RPMI7951 (cell line): ENCODE results near the gene PPP4R3A. TPM values are rescaled to one million over a fixed set of nuclear protein-coding genes. Genes with fewer than 3 reads are reported as not detected.
"Not testable (repeated sequence)": the region's sequence is repeated elsewhere in the genome, so short reads cannot be mapped to it uniquely, and the experiment has no call there.

Experiments used
- DNase-seq: peaks from one replicate; pipeline ENCODE4 v3.0.0-alpha.2; 2012; ENCODE audit warnings: low read depth
- total RNA-seq: library from RNA; depleted of rRNA; stranded (reverse); fragments of >200 nt; shearing (Covaris generic); gene quantifications from 2 replicates; pipeline ENCODE4 v1.2.3, GENCODE V29; 2014

PPP4R3A gene
- total RNA-seq, 1 experiment from 2014 or later, result 21.3 TPM

DNA sequence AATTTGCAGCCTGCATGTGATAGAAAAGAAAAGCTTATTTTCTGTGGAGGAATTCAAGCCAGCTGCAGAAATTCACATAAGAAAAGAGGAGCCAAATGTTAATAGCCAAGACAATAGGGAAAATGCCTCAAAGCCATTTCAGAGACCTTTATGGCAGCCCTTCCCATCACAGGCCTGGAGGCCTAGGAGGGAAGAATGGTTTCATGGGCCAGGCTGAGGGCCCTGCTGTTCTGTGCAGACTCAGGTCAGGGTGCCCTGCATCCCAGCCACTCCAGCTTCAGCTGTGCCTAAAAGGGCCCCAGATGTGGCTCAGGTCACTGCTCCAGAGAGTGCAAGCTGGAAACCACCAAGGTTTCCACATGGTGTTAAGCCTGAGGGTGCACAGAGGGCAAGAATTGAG lies 71.3 kb downstream of the PPP4R3A start:
- no peak for DNase-seq

DNA sequence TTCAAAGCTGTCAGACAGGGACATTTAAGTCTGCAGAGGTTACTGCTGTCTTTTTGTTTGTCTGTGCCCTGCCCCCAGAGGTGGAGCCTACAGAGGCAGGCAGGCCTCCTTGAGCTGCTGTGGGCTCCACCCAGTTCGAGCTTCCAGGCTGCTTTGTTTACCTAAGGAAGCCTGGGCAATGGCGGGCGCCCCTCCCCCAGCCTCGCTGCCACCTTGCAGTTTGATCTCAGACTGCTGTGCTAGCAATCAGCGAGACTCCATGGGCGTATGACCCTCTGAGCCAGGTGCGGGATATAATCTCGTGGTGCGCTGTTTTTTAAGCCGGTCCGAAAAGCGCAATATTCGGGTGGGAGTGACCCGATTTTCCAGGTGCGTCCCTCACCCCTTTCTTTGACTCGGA lies 73.8 kb downstream of the PPP4R3A start:
- not testable (repeated sequence) for DNase-seq

DNA sequence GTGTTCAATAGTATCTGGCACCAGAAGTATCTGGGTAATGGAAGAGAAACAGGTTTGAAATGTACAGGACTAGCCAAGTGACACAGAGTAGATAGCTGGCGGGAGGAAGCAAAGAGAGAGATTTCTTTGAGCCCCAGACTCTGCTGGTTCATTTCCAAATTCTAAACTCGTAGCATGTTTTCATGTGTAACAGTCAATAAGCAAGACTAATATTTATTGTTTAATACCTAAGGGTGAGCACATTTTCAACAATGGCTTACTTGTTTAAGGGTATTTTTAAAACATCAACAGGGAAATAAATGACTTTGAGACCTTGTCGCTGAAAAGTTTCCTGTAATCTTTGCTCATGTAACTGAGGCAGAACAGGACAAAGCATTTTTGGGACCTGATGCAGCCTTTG lies 80.7 kb downstream of the PPP4R3A start:
- no peak for DNase-seq

DNA sequence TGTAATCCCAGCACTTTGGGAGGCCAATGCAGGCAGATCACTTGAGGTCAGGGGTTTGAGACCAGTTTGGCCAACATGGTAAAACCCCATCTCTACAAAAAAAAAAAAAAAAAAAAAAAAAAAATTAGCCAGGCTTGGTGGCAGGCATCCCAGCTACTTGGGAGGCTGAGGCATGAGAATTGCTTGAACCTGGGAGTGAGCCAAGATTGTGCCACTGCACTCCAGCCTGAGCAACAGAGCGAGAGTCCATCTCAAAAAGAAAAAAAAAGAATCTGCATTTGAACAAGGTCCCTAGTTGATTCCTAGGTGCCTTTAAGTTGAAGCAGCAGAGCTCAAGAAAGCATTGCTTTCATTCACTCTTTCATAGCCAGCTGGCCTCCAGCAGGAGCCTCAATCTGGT lies 81.2 kb downstream of the PPP4R3A start:
- not testable (repeated sequence) for DNase-seq

DNA sequence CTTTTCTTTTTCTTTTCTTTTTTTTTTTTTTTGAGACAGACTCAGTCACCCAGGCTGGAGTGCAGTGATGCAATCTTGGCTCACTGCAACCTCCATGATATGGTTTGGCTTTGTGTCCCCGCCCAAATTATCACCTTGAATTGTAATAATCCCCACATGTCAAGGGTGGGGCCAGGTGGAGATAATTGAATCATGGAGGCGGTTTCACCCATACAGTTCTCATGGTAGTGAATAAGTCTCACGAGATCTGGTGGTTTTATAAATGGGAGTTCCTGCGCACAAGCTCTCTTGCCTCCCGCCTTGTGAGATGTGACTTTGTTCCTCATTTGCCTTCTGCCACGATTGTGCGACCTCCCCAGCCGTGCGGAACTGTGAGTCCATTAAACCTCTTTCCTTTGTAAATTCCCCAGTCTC lies 84.6 kb downstream of the PPP4R3A start:
- DNase-seq, result not testable (repeated sequence)

DNA sequence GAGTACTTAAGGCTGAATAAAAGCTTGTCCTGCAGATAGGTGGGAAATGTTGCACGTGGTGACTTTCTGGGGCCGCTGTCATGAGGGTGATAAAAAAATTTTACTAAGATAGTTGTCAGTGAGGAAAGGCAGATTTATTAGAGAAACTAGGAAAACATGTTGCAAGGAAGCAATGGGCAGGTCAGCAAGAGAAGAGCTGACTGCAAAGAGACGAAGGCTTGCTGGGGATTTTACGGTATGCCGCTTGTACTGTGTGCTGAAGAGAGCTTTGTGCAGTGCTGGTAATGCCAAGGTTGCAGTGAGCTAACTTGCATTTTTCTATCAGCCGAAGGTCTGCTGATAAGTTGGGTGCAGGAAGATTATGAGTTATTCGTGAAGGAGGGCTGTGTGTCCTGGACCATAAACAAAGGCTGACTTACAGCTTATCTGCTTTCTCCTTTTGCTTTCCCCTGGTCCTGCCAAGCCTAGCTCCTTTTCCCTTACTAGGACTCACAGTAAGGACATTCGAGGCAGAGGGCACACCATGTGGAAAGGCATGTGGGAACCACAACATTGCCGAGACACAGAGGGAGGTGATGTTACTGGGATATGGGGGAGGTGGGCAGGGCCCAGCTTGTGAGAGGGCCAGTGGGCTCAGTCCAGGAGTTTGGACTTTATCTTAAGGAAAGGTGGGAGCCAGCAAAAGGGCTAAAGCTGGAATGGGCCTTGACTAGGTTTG lies 85.1 kb downstream of the PPP4R3A start:
- no peak for DNase-seq

DNA sequence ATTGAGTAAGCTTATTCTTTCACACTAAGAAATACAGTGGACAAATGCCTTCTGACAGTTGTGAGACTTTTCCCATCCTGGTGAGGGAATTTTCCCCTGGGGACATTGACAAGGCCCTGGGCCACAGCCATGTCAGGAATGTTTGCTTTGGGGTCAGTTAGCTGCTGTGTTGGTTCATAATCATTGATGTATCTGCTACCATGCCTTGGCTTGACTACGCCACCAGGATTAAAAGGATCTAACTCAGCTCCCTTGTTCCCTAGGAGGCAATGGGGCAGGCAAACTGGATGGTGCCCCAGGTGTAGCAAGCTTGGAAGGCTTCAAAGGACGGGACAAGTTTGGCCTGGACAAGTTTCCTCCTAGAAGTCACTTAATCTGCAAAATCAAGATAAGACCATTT lies 89.4 kb downstream of the PPP4R3A start:
- no peak for DNase-seq

DNA sequence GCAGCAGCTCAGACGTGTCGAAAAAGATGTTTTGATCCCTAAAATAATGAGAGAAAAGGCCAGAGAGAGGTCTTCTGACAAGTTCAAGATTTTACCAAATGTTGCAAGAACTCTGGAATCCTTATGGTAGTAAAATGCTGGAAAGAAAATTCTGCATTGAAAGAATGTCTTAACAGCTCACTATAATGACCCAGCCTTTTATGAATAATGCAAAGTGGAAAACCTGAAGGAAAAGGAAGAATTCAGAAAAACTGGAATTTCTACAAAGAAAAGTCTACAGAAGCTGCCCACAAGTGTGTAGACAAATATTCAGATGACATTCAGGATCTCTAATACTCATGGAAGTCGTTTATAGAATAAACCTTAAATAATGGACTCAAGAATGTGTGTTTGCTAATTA lies 90.7 kb downstream of the PPP4R3A start:
- DNase-seq, result no peak

DNA sequence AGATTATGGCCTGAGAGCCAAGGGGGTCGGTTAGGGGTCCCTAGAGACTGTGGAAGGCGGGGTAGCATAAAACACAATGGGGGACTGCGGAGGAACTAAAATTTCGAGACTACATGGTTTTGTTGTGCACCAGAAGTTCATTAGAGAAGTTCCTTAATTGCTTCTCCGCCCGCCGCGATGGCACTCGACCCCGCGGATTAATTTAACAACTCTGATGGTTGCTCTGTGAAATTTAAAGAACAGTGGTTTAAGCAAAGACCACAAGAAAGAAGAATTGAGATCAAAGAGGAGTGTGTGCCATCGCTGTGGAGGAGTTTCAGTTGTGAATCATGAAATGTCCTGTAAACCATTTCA lies 91.1 kb downstream of the PPP4R3A start:
- no peak for DNase-seq

DNA sequence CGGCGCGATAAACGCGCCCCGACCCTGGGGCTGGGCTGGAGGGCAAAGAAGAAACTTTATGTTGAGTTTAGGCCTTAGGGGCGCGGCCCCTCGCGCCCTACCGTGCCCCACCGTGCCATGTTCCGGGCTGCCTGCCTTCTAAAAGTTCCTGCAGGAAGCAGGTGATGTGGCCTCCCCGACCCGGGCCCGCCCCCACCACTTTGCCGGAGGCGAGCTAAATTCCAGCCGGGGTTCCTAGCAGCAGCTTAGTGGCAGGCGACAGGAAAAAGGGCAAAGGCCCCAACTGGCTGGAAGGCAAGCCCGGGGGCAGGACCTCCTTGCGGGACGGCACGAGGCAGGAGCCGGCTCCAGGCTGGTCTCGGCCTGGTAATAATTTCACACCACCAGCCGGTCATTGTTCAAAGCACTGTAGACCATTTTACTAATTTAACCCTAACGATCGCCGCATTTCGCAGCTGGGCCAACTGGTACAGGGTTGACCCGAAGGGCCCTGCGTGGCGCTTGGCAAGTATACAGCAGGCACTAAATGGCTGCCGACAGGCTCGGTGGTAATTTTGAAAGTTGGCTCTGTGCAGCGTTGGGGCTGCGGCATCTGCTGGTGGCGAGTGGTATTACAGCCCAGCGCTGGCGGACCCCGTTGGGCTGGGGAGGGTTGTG lies 91.6 kb downstream of the PPP4R3A start:
- DNase-seq, result peak; percentile 13

DNA sequence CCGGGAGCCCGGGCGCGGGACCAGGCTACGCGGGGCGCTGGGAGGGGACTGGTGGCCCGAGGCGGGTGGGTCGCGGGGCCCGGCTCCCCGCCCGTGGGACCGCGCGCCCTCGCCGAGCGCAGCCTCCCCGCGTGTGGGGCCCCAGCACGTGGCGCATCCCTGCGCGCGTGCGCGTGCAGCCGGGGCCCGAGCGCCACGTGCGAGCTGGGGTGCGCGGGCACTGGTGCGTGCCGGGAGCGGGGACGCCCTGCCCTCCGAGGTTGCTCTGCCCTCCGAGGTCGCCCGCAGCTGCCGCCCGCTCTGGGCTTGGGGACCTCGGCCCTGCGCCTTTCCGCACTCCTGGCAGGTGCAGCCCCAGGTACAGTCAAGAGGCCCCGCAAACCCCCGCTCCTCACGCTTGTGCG lies 92.1 kb downstream of the PPP4R3A start:
- no peak for DNase-seq

DNA sequence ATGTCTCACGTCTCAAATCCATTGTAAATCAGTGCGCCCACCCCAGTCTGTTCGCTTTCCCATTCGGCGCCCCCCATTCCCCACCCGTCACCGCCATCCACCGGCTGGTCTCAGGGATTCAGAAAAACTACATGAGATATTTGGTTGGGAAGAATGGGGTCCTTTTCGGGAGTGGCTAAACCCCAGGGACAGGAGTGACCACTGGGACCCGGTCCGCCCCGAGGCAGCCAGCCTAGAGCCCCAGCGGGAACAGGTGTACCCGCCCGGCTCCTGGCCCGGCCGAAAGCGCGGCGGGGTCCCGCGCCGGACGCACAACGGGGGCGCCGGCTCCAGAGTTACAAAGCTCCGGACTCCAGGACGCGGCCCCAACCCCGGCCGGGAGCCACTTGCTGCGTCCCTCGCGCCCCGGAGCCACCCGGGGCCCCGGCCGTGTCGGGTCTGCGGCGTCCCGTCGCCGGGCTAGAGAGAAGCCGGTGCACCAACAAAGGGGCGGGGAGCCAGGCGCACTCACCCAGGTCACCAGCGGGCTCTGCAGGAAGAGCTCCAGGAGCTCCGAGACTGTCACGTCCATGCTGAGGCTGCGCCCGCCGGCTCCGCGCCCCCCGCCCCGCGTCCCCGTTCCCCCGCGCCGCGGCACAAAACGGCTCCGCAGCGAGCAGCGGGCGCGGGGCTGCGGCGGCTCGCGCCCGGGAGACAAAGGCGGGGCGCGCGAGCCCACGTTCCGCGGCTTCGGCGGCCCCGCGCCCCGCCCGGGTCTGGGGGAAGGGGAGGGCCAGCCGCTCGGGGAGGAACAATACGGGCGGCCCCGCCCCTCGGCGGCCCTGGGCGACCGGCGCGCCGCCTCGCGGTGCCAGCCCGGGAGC lies 92.8 kb downstream of the PPP4R3A start, which contains the start of gene CCDC88C:
Gene CCDC88C, minus strand, starts transcription at position 701 of the 863 bp plus-strand sequence. Its CDS starts 130 bp downstream, at position 571.
- DNase-seq, result no peak

DNA sequence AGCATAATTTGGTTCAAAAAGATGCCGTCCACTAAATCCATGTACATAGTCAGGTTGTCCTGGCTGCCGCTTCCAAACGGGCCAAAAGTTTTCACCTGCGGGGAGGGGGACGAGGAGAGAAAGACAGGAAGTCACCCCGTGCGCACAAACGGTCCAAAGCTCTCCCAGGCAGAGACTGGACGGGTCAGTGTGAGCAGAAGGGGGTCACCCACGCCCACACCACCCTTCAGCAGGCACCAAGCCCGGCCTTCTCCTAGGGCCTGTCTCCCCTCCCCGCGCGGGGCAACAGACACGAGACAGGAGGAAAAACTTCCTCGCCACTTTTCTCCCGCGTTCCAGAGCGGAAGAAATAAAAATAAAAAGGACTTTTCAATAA lies 93.4 kb downstream of the PPP4R3A start:
- DNase-seq, result no peak

DNA sequence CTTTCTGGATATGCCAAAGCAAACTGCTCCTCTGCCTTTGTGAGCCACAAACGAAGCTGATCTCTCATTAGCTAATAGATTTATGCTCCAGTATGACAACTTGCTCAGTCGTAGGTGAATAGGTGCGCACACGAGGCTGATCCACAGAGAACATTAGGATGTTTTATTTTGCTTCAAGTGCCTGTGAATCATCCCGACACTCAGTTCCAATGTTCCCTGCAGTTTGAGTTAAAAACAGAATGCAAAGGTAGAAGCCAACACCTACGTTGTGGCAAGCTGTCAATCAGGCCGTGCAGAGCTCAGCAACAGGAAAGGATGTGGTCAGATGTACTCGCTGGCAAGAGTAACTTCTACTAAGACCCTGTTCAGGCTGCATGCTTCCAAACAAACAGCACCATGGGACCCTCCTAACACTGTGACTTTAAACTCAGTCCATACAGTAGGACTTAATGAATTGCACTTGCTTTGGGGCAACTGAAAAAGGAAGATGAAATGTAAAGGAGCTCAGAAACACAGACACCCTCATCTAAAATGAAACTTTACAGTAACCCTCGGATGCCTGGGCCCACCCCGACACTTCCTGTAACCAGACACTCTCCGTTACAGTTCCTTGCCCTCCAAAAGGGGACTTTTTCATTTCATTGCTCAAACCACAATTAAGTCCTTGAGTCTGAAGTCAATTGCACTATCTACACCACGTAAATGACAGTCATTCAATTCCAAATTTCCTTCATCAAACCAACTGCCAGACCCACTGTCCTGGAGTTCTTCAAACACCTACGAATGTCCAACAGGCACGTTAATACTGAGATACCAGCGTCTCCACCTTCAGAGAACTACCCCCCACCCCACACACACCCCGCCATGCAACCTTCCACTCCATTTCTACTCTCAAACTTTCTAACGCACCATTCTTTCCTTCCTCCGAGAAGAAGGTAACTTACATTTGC lies 94.0 kb downstream of the PPP4R3A start:
- DNase-seq, result no peak

DNA sequence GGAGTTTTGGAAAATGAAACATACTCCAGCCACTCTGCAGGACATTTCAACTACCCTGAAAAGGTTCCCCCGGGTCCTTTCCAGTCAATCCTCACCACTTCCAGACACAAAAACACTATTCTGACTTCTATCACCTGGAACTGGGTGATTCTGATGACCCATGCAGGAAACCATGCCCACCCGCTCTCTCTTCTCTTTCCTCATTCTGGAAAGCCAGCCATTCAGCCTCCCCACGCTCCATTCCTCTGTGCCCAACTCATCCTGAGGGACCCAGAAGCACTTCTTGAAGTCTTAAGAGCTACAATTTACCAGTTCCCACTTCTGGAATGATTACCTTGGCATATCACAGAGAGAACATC lies 95.7 kb downstream of the PPP4R3A start:
- DNase-seq, result no peak

DNA sequence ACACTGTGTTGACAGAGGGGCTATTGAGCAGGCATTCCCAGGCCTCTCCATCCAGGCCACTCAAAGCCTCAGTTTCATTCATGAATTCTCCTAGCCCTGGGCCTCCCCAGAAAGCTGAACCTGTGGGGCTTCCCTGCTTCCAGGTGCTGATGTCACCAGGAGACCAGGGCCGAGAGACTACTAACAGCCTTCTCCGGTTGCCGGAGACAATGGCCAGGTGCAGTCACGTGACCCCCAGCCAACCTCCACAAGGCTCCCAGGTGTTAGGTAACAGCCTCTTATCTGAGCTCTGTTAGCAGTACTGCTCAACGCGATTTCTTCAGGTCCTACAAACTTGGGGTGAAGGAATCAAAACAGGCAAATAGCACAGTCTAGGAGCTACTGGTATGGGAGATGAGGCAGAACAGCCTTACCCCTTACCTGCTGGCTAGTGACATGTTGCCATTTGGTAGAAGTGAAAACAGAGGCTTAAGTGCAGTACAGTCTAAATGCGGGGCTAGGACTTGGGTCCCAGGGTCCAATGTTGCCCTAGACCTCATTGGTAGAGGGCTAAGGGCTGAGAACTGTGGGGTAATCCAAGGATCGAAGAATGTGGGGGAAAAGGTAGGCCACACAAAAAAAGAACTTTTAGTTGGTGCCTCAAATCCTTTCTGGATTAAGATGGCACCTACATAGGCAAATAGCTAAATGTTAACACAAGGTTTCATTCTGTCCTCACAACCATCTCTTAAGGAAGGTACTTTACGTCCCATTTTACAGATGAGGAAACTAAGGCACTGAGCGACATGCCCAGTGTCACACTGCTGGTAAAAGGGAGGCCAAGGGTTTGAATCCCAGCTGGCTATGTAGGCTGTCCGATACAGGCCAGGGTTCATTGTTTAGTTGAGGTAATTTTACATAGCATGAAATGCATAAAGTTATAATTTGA lies 96.3 kb downstream of the PPP4R3A start:
- DNase-seq, result no peak

DNA sequence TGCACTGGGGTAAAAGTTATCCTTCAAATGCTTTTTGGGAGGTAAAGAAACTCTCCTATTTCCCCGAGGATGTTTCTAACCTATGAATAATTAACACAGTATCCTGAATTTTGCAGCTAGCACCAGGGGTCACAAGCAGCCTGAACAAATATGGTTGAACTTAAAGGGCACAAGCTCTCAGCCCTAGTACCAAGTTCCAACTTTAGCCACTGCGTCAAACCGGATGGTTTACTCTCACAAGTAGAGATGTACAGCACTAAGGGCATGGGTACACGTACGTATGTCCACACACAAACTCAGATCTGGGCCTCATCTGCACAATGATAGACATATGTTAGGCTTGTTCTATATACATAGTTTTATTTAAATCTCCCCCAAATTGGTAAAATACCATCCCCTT lies 97.2 kb downstream of the PPP4R3A start:
- DNase-seq, result no peak

DNA sequence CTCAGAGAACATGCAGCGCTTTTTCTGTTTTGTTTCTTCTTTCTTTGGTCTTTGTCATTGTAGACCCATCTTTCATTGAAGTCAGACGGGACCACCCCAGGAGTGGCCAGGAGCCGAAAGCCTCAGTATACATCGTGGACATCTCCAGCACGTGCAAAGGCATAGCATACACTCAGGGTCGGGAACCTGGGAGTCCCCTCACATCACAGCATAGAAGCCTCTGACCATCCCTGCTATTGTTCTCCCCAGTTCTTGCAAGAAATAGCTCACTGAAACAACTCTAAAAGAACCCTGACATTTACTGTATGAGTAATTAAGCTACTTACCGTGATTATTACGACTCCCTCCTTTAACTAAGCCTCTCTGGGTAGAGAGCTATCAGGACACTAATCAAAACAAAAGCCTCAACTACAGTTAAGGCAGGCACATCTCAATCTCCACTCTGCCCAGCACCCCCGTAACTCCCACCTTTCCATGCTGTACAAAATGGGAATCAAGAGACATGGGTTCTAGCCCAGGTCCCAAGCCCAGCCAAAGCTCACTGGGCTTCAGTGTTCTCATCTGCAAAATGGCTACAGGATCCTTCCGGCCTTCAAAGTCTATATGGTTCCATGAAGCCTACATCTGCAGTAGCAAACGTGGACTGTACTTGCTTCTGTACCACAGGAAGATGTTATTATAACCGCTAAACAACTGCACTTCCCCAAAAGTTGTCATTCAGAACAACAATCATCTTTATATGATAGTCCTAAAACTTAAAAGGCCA lies 99.2 kb downstream of the PPP4R3A start:
- DNase-seq, result no peak

DNA sequence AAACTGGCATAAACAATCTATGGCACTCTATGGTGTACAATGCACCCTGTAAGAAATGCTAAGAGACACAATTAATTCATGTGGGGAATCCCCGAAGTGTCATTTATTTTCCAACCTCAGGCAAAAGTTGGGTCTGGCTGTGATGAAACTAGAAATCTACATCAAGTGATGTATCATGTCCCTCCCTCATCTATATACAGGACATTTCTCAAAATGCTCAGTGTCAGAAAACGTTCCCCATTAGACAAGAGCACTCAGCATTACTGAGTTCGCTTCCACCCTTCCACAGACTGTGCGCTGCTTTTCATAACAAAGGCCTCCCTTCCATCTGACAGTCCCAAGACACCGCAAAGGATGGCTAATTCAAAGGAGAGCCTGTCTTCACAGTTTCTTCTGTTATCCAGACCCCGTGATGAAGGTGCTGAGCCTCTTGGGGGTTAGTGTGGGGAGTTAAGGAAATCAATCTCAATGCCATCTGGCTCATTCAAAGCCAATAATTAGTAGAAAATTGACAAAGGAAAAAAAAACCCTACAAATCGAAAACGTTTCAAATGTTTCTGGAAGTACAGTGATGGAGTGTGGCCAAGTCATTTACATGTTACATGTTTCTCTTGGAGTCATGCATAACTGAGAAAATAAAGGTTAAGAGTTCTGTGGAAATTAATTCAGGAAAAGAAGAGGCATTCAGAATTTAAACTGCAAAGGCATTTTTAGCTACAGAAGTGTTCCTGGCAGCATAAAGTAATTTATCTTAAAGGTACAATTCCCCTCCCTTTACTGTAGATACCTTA lies 100.0 kb downstream of the PPP4R3A start:
- DNase-seq, result no peak
